ENCODE measurements around the gene NKIRAS1. TPM values are rescaled to one million over a fixed set of nuclear protein-coding genes. Genes with fewer than 3 reads are reported as not detected.

NKIRAS1 gene
- total RNA-seq, 6 experiments from 2014 or later: 10.9 to 13.5 (median 11.6) TPM

DNA sequence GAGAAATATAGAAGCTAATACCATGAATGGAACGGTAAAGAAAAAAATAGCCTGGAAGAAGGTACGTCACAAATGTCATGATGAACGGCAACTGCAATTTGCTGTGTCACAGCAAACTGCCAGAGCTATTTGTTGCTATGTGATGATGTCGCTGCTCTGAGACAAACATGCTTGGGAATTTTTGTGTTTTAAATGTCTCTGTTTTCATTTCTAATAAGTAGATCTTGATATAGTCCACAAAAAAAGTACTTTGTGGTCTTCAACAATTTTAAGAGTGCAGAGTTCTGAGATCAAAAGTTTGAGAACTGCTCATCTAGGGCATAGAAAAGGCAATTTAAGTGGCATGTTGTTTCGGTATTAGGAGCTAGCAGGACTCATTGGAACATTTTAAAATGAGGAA, 24.0 kb upstream of the NKIRAS1 start:
- no peak for TF ChIP-seq CTCF (IDR thresholded peaks at IDR 0.05)
- Mint-ChIP-seq H3K36me3 (ENCODE audit: low read depth) (0 out of 2 replicates have a peak, but pooled peaks cover 5% of the 10 kb centered on the region), H3K27ac (no peak overlapping the region), H3K9me3 (no peaks in the 10 kb centered on the region), H3K4me3 (no peak overlapping the region), H3K27me3 (ENCODE audit: insufficient read depth) (no peaks in the 10 kb centered on the region; the same call in 1 of the 2 replicates), H3K4me1 (ENCODE audit: low read depth) (peaks cover 12% of the 10 kb centered on the region)
- no peak for DNase-seq

DNA sequence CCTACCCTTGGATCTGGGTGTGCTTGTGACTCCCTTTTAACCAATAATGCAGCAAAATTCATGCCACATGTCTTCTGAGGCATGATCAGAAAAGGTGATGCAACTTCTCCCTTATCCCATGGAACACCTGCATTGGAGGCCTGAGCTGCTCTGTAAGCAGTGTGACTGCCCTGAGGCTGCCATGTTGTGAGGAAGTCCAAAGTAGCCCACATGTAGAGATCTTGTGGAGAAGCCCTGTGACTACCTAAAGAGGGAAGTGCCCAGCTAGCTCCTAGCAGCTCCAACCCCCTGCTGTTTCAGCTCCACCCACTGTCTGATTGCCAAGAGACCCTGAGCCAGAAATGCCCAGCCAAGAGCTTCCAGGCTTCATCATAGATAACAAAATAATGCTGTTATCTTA, 21.9 kb upstream of the NKIRAS1 start:
- TF ChIP-seq CTCF (IDR thresholded peaks at IDR 0.05): no peak
- Mint-ChIP-seq H3K27ac (no peak overlapping the region), H3K36me3 (ENCODE audit: low read depth) (0 out of 2 replicates have a peak, but pooled peaks cover 5% of the 10 kb centered on the region)

GRCh38 chr3:23937296-23937695, 20.5 kb upstream of the NKIRAS1 start:
- no peak for TF ChIP-seq CTCF (IDR thresholded peaks at IDR 0.05)
- no peaks in the 10 kb centered on the region; the same call in 1 of the 2 replicates for H3K27me3 Mint-ChIP-seq (ENCODE audit: insufficient read depth)
- no peaks in the 10 kb centered on the region for H3K9me3 Mint-ChIP-seq
- no peak for DNase-seq
- H3K4me1 Mint-ChIP-seq (ENCODE audit: low read depth): no peaks in the 10 kb centered on the region
- H3K27ac Mint-ChIP-seq: no peak overlapping the region
- 0 out of 2 replicates have a peak, but pooled peaks cover 5% of the 10 kb centered on the region for H3K36me3 Mint-ChIP-seq (ENCODE audit: low read depth)
- H3K4me3 Mint-ChIP-seq: no peak overlapping the region

More for the DNA sequence above, 21.9 kb upstream of the NKIRAS1 start:
- Mint-ChIP-seq H3K9me3 (no peaks in the 10 kb centered on the region), H3K4me1 (ENCODE audit: low read depth) (peaks cover 1% of the 10 kb centered on the region), H3K27me3 (ENCODE audit: insufficient read depth) (no peaks in the 10 kb centered on the region; the same call in 1 of the 2 replicates), H3K4me3 (no peak overlapping the region)
- DNase-seq: no peak

GRCh38 chr3:23934253-23934652, 17.5 kb upstream of the NKIRAS1 start:
- Mint-ChIP-seq H3K4me3 (no peak overlapping the region), H3K36me3 (ENCODE audit: low read depth) (0 out of 2 replicates have a peak, but pooled peaks cover 5% of the 10 kb centered on the region)

GRCh38 chr3:23932571-23932970, 15.8 kb upstream of the NKIRAS1 start:
- peaks cover 7% of the 10 kb centered on the region for H3K4me1 Mint-ChIP-seq (ENCODE audit: low read depth)
- no peaks in the 10 kb centered on the region for H3K9me3 Mint-ChIP-seq
- no peak for TF ChIP-seq CTCF (IDR thresholded peaks at IDR 0.05)
- no peak overlapping the region for H3K27ac Mint-ChIP-seq
- no peak overlapping the region for H3K4me3 Mint-ChIP-seq
- H3K27me3 Mint-ChIP-seq (ENCODE audit: insufficient read depth): no peaks in the 10 kb centered on the region; the same call in 1 of the 2 replicates
- no peak for DNase-seq
- no peaks in the 10 kb centered on the region for H3K36me3 Mint-ChIP-seq (ENCODE audit: low read depth)

More at GRCh38 chr3:23934253-23934652, 17.5 kb upstream of the NKIRAS1 start:
- DNase-seq: no peak
- H3K27me3 Mint-ChIP-seq (ENCODE audit: insufficient read depth): no peaks in the 10 kb centered on the region; the same call in 1 of the 2 replicates
- H3K9me3 Mint-ChIP-seq: no peaks in the 10 kb centered on the region
- H3K4me1 Mint-ChIP-seq (ENCODE audit: low read depth): no peaks in the 10 kb centered on the region
- no peak for TF ChIP-seq CTCF (IDR thresholded peaks at IDR 0.05)
- no peak overlapping the region for H3K27ac Mint-ChIP-seq
